LNCaP clone FGC (cell line): ENCODE measurements around the gene NPBWR2.
"Not testable (repeated sequence)": the region's sequence is repeated elsewhere in the genome, so short reads cannot be mapped to it uniquely, and the experiment has no call there.

Source experiments
- DNase-seq: peaks from one replicate; pipeline ENCODE4 v3.0.0-alpha.2; 2011; ENCODE audit warnings: low read depth
- H3K4me3 ChIP-seq: 2 replicates; pipeline ENCODE4 v1.5.1; 2011; ENCODE audit warnings: mild to moderate bottlenecking, low read depth, low read length, control low read depth
- TF ChIP-seq, protein P1 (sequence below): IDR thresholded peaks from 2 replicates; pipeline ENCODE4 v1.5.1; 2012; ENCODE audit warnings: mild to moderate bottlenecking; ENCODE audit not compliant: control insufficient read depth, insufficient read depth; ENCODE audit errors: extremely low read depth

Gene NPBWR2

GRCh38 chr20:64121586-64121985 lies 14.2 kb upstream of the NPBWR2 start:
- H3K4me3 ChIP-seq, result no peak overlapping the region
- TF ChIP-seq, protein P1, sequence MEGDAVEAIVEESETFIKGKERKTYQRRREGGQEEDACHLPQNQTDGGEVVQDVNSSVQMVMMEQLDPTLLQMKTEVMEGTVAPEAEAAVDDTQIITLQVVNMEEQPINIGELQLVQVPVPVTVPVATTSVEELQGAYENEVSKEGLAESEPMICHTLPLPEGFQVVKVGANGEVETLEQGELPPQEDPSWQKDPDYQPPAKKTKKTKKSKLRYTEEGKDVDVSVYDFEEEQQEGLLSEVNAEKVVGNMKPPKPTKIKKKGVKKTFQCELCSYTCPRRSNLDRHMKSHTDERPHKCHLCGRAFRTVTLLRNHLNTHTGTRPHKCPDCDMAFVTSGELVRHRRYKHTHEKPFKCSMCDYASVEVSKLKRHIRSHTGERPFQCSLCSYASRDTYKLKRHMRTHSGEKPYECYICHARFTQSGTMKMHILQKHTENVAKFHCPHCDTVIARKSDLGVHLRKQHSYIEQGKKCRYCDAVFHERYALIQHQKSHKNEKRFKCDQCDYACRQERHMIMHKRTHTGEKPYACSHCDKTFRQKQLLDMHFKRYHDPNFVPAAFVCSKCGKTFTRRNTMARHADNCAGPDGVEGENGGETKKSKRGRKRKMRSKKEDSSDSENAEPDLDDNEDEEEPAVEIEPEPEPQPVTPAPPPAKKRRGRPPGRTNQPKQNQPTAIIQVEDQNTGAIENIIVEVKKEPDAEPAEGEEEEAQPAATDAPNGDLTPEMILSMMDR, result no peak
- no peak for DNase-seq

GRCh38 chr20:64119681-64120341 lies 12.4 kb upstream of the NPBWR2 start:
- TF ChIP-seq, protein P1, result no peak
- no peak for DNase-seq
- no peak overlapping the region for H3K4me3 ChIP-seq

- TF ChIP-seq, protein P1, result no peak
- DNase-seq, result no peak
- no peak overlapping the region for H3K4me3 ChIP-seq
These were observed 11.9 kb upstream of the NPBWR2 start for GRCh38 chr20:64119301-64119680.

DNA sequence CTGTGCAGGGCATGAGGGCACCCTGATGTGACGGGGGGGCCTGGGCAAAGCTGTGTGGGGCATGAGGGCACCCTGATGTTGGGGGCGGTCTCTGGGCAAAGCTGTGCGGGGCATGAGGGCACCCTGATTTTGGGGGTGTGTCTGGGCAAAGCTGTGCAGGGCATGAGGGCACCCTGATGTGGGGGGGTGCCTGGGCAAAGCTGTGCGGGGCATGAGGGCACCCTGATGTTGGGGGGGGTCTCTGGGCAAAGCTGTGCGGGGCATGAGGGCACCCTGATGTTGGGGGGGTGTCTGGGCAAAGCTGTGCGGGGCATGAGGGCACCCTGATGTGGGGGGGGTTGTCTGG lies 10.0 kb upstream of the NPBWR2 start:
- DNase-seq, H3K4me3 ChIP-seq: not testable (repeated sequence)

- H3K4me3 ChIP-seq, result no peak overlapping the region
- TF ChIP-seq, protein P1, result no peak
- DNase-seq, result no peak
These were observed 9.4 kb upstream of the NPBWR2 start for GRCh38 chr20:64116541-64117431.

- no peak for DNase-seq
- TF ChIP-seq, protein P1, result no peak
These were observed 8.7 kb upstream of the NPBWR2 start for GRCh38 chr20:64116016-64116415.

GRCh38 chr20:64115171-64115911 lies 8.0 kb upstream of the NPBWR2 start:
- DNase-seq, result no peak
- H3K4me3 ChIP-seq, result no peak overlapping the region
- TF ChIP-seq, protein P1, result no peak

More at GRCh38 chr20:64116016-64116415, 8.7 kb upstream of the NPBWR2 start:
- H3K4me3 ChIP-seq, result no peak overlapping the region
